Adrenal gland (tissue), 5 donors: Measurements from ENCODE around the gene PRRG3.

Experiments used
- POLR2A ChIP-seq, 2 donors: fragments of 450-650 bp; IDR thresholded peaks; one replicate each; pipeline ENCODE4 v1.6.1; 2017; ENCODE audit warnings: antibody characterized with exemption in 2 of 2, mild to moderate bottlenecking in 2 of 2, moderate library complexity in 1 of 2
- TF ChIP-seq, protein P1 (sequence below), 6 experiments: fragments of 450-650 bp in 4 of 6; fragments of 200-600 bp in 2 of 6; sonication (generic) in 1 of 6; IDR thresholded peaks; 1 replicate in 5 of 6; 2 replicates in 1 of 6; pipeline versions ENCODE4 v1.5.1 to v1.8.0; 2016 to 2021; ENCODE audit warnings: antibody characterized with exemption in 6 of 6, mild to moderate bottlenecking in 2 of 6, moderate library complexity in 1 of 6
- donor health status: DM: no; HTN: no; CAD: no.

DNA sequence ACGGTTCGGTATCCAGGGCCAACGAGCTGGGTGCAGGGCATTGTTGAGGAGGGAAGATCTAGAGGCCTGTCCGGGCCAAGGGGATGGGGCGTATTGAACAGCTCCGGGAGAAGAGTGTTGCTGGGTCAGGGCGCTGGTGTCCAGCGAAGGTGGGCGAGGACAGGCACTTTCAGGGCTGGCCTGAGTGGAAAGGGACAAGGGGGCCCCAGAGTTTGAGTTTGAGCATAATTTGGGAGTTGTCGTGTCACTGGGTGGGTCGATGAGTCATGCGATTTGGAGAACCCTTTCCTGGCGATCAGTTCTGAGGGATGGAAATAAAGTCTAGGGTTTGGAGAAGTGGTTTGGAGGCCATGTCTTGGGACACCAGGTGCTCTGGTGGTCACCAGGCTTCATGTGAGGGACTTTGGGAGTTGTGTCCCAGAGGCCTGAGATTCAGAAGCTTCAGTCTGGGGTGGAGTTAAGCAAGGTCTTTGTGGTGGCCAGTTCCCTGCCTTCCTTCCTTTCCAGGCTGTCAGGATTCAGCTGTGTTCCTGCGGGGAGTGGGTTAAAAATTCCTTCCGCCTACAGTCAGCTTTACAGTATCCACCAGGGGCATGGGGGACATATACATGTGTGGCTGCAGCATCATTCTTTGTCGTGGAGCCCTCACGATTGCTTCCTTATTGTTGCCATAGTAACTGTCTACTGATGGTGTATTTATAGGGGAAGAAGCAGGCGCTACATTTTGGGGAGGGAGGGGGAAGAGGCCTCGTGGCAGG, 504 bp downstream of the PRRG3 start:
- TF ChIP-seq, protein P1, sequence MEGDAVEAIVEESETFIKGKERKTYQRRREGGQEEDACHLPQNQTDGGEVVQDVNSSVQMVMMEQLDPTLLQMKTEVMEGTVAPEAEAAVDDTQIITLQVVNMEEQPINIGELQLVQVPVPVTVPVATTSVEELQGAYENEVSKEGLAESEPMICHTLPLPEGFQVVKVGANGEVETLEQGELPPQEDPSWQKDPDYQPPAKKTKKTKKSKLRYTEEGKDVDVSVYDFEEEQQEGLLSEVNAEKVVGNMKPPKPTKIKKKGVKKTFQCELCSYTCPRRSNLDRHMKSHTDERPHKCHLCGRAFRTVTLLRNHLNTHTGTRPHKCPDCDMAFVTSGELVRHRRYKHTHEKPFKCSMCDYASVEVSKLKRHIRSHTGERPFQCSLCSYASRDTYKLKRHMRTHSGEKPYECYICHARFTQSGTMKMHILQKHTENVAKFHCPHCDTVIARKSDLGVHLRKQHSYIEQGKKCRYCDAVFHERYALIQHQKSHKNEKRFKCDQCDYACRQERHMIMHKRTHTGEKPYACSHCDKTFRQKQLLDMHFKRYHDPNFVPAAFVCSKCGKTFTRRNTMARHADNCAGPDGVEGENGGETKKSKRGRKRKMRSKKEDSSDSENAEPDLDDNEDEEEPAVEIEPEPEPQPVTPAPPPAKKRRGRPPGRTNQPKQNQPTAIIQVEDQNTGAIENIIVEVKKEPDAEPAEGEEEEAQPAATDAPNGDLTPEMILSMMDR (IDR thresholded peaks at IDR 0.05) = no peak
- no peak for TF ChIP-seq POLR2A (IDR thresholded peaks at IDR 0.05)
